Fibroblast of pulmonary artery (primary cell): ENCODE results near the gene RAP1GAP2.

Source experiments
- DNase-seq: peaks from one replicate; pipeline ENCODE4 v3.0.0-alpha.2; 2010; ENCODE audit warnings: low read depth
- H3K4me3 ChIP-seq: replicated peaks from 2 replicates; pipeline ENCODE4 v1.5.1; 2011; ENCODE audit warnings: low read depth, mild to moderate bottlenecking, control low read depth, low read length, moderate library complexity
- CTCF ChIP-seq: IDR thresholded peaks from 2 replicates; pipeline ENCODE4 v1.5.1; 2011; ENCODE audit warnings: mild to moderate bottlenecking, control low read depth, low read length, inconsistent platforms; ENCODE audit errors: missing control alignments

The RAP1GAP2 gene

GRCh38 chr17:3012926-3013581 is 216.8 kb downstream of the RAP1GAP2 start:
- H3K4me3 ChIP-seq, result no peak overlapping the region
- DNase-seq, result peak; percentile 74
- TF ChIP-seq CTCF, result peak; percentile 72

DNA sequence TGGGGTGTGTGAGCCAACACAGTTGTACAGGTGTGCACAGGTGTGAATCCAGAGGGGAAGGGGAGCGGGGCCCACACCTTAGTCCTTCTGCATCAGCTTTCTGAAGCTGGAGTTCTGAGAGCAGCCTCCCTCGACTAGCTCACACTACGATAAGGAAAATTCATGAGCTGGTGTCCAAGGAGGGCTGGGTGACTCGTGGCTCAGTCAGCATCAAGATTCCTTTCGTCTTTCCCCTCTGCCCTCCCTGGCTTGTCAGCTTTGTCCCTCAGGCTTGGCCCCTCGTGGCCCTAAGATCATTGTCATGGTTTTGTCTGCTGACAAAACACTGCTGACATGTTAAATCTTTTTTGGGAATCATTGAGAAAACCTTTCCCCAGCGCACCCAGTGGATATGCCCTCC is 219.7 kb downstream of the RAP1GAP2 start:
- no peak for DNase-seq
- H3K4me3 ChIP-seq, result no peak overlapping the region
- TF ChIP-seq CTCF, result no peak

GRCh38 chr17:3017936-3018335 is 221.7 kb downstream of the RAP1GAP2 start:
- no peak for DNase-seq
- no peak overlapping the region for H3K4me3 ChIP-seq
- TF ChIP-seq CTCF, result no peak

- no peak for DNase-seq
- H3K4me3 ChIP-seq, result no peak overlapping the region
- no peak for TF ChIP-seq CTCF
Measured at GRCh38 chr17:3019761-3020160, 223.5 kb downstream of the RAP1GAP2 start.

GRCh38 chr17:3020381-3020780 is 224.1 kb downstream of the RAP1GAP2 start:
- no peak for DNase-seq
- TF ChIP-seq CTCF, result no peak
- no peak overlapping the region for H3K4me3 ChIP-seq

- no peak for DNase-seq
- no peak for TF ChIP-seq CTCF
- no peak overlapping the region for H3K4me3 ChIP-seq
Measured at GRCh38 chr17:3022197-3022596, 226.0 kb downstream of the RAP1GAP2 start.

GRCh38 chr17:3024346-3024745 is 228.1 kb downstream of the RAP1GAP2 start:
- no peak for TF ChIP-seq CTCF
- DNase-seq, result no peak
- no peak overlapping the region for H3K4me3 ChIP-seq
